Panc1 (cell line): Measurements from ENCODE around the gene FSIP1. TPM values are rescaled to one million over a fixed set of nuclear protein-coding genes. Genes with fewer than 3 reads are reported as not detected.

ENCODE experiments used
- ATAC-seq: fragments of 200-7000 bp; cut with Tn5 transposase; 2 replicates; pipeline ENCODE4 v1.9.1; 2020; ENCODE audit warnings: mild to moderate bottlenecking, moderate library complexity
- BruUV-seq: library from RNA; stranded (reverse); fragments of 400-500 nt; replicated peaks from 2 replicates; lab custom pipeline; 2021; lab: Mats Ljungman, UMichigan
- CTCF ChIA-PET: fragments of 300-600 bp; sonication (Branson Sonifier 250); formaldehyde crosslinking; loops from one replicate; lab custom pipeline; 2022; ENCODE audit warnings: antibody characterized with exemption; lab: Charles Lee
- POLR2A ChIA-PET: fragments of 300-600 bp; sonication (Branson Sonifier 250); formaldehyde crosslinking; loops from one replicate; lab custom pipeline; 2022; ENCODE audit warnings: antibody characterized with exemption; lab: Charles Lee
- DNase-seq: peaks from one replicate; pipeline ENCODE4 v3.0.0-alpha.2; 2010; ENCODE audit warnings: low read depth, low spot score
- H3K27ac ChIP-seq: 2 replicates; pipeline ENCODE4 v1.5.1; 2011; ENCODE audit warnings: mild to moderate bottlenecking, low read length, inconsistent platforms
- H3K27me3 ChIP-seq: fragments of 200-500 bp; sonication (Bioruptor generic); 2 replicates; pipeline ENCODE4 v1.6.0; 2014; ENCODE audit warnings: low read length, inconsistent platforms; ENCODE audit not compliant: control insufficient read depth, insufficient read depth
- H3K36me3 ChIP-seq: fragments of 200-500 bp; sonication (Bioruptor generic); 2 replicates; pipeline ENCODE4 v1.5.1; 2014; ENCODE audit warnings: inconsistent platforms, mild to moderate bottlenecking, low read length, moderate library complexity; ENCODE audit not compliant: control insufficient read depth, insufficient read depth
- H3K4me1 ChIP-seq: 2 replicates; pipeline ENCODE4 v1.5.1; 2011; ENCODE audit warnings: inconsistent platforms, mild to moderate bottlenecking, low read length, moderate library complexity; ENCODE audit not compliant: control insufficient read depth, insufficient read depth
- H3K4me3 ChIP-seq, 2 experiments: 2 replicates each; pipeline ENCODE4 v1.5.1; 2011 to 2012; ENCODE audit warnings: low read depth in 2 of 2, low read length in 2 of 2, mild to moderate bottlenecking in 2 of 2, inconsistent platforms in 1 of 2, moderate library complexity in 1 of 2
- H3K9me3 ChIP-seq: fragments of 200-500 bp; sonication (Bioruptor generic); 2 replicates; pipeline ENCODE4 v1.5.1; 2014; ENCODE audit warnings: low read depth, mild to moderate bottlenecking, inconsistent platforms, low read length, moderate library complexity; ENCODE audit not compliant: control insufficient read depth, insufficient read depth
- POLR2AphosphoS5 ChIP-seq: IDR thresholded peaks from 2 replicates; pipeline ENCODE4 v1.6.1; 2012; ENCODE audit warnings: mild to moderate bottlenecking, low read depth, low read length, moderate library complexity
- SIN3A ChIP-seq: IDR thresholded peaks from 2 replicates; pipeline ENCODE4 v1.6.1; 2012; ENCODE audit warnings: low read depth, mild to moderate bottlenecking, low read length, moderate library complexity, borderline replicate concordance; ENCODE audit not compliant: insufficient read depth
- TCF7L2 ChIP-seq: IDR thresholded peaks from 2 replicates; pipeline ENCODE4 v1.6.1; 2011; ENCODE audit warnings: mild to moderate bottlenecking, low read depth, low read length, inconsistent platforms
- in situ Hi-C: cut with HindIII; loops from 2 replicates; pipeline ENCODE4 v1.10.0; 2016; ENCODE audit warnings: low sequenced_read_pairs, low pct_unique_long_range_greater_than_20kb
- intact Hi-C: fragments of 100-400 bp; cut with micrococcal nuclease; formaldehyde crosslinking; loops from one replicate; pipeline ENCODE4 v1.10.0; 2022; ENCODE audit not compliant: unreplicated experiment
- total RNA-seq: library from RNA; stranded (reverse); gene quantifications from one replicate; pipeline ENCODE4 v1.2.1, GENCODE V29; 2021; ENCODE audit not compliant: unreplicated experiment
- TF ChIP-seq, protein P1 (sequence below): fragments of 450-650 bp; IDR thresholded peaks from 2 replicates; pipeline ENCODE4 v1.5.1; 2017; ENCODE audit warnings: mild to moderate bottlenecking
- TF ChIP-seq, protein P2 (sequence below), 2 experiments: IDR thresholded peaks; 2 replicates each; pipeline ENCODE4 v1.6.1; 2011 to 2012; ENCODE audit warnings: low read depth in 2 of 2, control low read depth in 1 of 2, low read length in 1 of 2, mild to moderate bottlenecking in 1 of 2, moderate library complexity in 1 of 2; ENCODE audit not compliant: insufficient read depth in 1 of 2

The FSIP1 gene
- total RNA-seq, 1 experiment from 2014 or later = 1.4 TPM

DNA sequence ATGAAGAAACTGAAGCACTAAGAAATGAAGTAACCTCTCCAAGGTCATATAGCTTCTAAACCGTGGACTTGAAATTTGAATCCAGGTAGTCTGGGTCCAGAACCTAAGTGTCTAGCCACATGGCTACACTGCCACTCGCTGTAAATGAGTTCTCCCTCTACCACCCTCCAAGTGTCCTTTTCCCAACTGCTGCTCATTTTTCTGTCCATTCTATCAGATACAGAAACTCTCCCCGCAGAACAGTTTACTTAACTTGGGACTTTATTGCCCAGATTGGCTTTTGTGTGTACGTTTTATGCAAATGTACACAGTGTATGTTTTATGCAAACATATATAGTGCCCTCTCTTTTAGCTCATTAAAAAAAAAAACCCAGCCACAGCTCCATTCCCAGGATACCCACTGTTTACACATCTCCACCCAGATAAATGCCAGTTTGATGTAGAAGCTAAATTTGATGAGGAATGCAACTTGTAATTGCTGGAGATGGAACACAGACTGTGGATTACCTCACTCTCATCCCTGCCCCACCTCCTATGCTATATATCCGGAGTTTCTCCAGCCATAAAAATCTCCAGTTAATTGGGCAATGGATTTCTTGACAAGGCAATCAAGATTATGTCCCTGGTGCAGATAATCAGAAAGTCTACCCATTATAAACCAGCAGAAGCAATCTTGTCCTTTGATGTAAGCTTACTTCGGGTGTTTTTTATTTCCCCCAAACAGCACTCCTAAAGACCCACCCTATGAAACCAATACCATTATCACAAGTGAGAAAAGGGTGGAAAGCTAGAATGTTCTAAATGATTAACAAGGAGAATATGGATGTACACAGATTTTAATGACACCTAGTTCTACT, 159.8 kb downstream of the FSIP1 start:
- BruUV-seq = no TSS peak
- POLR2A ChIA-PET = no interaction called here
- CTCF ChIA-PET = no interaction called here
- ATAC-seq = no peak
- in situ Hi-C loops (no loop called here), intact Hi-C loops (no loop called here)
- Histone ChIP-seq H3K4me3 (no peak overlapping the region), H3K9me3 (no peaks in the 10 kb centered on the region), H3K27ac (no peak overlapping the region), H3K27me3 (no peaks in the 10 kb centered on the region), H3K36me3 (no peaks in the 10 kb centered on the region), H3K4me1 (no peaks in the 10 kb centered on the region; the same call in 1 of the 2 replicates)
- TF ChIP-seq SIN3A (no peak), TCF7L2 (no peak), POLR2AphosphoS5 (no peak)
- TF ChIP-seq, protein P1, sequence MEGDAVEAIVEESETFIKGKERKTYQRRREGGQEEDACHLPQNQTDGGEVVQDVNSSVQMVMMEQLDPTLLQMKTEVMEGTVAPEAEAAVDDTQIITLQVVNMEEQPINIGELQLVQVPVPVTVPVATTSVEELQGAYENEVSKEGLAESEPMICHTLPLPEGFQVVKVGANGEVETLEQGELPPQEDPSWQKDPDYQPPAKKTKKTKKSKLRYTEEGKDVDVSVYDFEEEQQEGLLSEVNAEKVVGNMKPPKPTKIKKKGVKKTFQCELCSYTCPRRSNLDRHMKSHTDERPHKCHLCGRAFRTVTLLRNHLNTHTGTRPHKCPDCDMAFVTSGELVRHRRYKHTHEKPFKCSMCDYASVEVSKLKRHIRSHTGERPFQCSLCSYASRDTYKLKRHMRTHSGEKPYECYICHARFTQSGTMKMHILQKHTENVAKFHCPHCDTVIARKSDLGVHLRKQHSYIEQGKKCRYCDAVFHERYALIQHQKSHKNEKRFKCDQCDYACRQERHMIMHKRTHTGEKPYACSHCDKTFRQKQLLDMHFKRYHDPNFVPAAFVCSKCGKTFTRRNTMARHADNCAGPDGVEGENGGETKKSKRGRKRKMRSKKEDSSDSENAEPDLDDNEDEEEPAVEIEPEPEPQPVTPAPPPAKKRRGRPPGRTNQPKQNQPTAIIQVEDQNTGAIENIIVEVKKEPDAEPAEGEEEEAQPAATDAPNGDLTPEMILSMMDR = no peak
- TF ChIP-seq, protein P2, sequence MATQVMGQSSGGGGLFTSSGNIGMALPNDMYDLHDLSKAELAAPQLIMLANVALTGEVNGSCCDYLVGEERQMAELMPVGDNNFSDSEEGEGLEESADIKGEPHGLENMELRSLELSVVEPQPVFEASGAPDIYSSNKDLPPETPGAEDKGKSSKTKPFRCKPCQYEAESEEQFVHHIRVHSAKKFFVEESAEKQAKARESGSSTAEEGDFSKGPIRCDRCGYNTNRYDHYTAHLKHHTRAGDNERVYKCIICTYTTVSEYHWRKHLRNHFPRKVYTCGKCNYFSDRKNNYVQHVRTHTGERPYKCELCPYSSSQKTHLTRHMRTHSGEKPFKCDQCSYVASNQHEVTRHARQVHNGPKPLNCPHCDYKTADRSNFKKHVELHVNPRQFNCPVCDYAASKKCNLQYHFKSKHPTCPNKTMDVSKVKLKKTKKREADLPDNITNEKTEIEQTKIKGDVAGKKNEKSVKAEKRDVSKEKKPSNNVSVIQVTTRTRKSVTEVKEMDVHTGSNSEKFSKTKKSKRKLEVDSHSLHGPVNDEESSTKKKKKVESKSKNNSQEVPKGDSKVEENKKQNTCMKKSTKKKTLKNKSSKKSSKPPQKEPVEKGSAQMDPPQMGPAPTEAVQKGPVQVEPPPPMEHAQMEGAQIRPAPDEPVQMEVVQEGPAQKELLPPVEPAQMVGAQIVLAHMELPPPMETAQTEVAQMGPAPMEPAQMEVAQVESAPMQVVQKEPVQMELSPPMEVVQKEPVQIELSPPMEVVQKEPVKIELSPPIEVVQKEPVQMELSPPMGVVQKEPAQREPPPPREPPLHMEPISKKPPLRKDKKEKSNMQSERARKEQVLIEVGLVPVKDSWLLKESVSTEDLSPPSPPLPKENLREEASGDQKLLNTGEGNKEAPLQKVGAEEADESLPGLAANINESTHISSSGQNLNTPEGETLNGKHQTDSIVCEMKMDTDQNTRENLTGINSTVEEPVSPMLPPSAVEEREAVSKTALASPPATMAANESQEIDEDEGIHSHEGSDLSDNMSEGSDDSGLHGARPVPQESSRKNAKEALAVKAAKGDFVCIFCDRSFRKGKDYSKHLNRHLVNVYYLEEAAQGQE (IDR thresholded peaks at IDR 0.05; ENCODE audit: insufficient read depth in 1 of 2, low read depth in 2 of 2, low read length in 1 of 2) = no peak
- DNase-seq = no peak

DNA sequence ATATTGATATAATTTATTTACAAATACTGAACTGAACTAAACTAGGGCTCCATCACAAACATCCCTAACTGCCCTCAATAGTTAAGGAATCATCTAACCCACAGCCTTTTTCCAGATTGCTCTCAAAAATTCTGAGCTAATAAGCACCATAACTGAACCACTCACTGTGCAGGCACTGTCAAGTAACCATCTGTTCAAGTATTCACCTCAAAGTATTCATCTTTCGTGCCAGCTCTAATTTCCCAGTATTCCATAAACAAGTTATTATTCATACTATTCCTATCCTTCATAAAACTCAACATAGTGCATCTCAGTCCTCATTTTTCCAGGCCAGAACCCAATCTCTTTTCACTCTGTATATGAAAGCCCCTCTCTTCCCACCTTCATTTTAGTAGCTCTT, 160.7 kb downstream of the FSIP1 start:
- no peak overlapping the region for H3K27ac ChIP-seq
- H3K9me3 ChIP-seq = no peaks in the 10 kb centered on the region
- CTCF ChIA-PET = no interaction called here
- POLR2A ChIA-PET = no interaction called here
- H3K27me3 ChIP-seq = no peaks in the 10 kb centered on the region
- H3K4me1 ChIP-seq = no peaks in the 10 kb centered on the region; the same call in 1 of the 2 replicates
- in situ Hi-C loops = no loop called here
- no TSS peak for BruUV-seq
- H3K4me3 ChIP-seq = no peak overlapping the region
- ATAC-seq (no peak), DNase-seq (no peak)
- TF ChIP-seq TCF7L2 = no peak
- TF ChIP-seq, protein P1 = no peak
- TF ChIP-seq SIN3A = no peak
- TF ChIP-seq POLR2AphosphoS5 = no peak
- TF ChIP-seq, protein P2 (IDR thresholded peaks at IDR 0.05; ENCODE audit: insufficient read depth in 1 of 2, low read depth in 2 of 2, low read length in 1 of 2) = no peak
- no peaks in the 10 kb centered on the region for H3K36me3 ChIP-seq
- intact Hi-C loops = no loop called here
